Aorta (tissue), 5 donors: ENCODE measurements around the gene MGMT. TPM values are rescaled to one million over a fixed set of nuclear protein-coding genes. Genes with fewer than 3 reads are reported as not detected.
"Not testable (repeated sequence)": the region's sequence is repeated elsewhere in the genome, so short reads cannot be mapped to it uniquely, and the experiment has no call there.

ENCODE experiments used
- ATAC-seq: fragments of 200-7000 bp; cut with Tn5 transposase; one replicate; pipeline ENCODE4 v1.9.1; 2022; ENCODE audit warnings: moderate library complexity; ENCODE audit not compliant: low FRiP score
- DNase-seq, 2 donors: peaks; one replicate each; pipeline ENCODE4 v3.0.0-alpha.2; 2020
- H3K27ac ChIP-seq, 2 donors: one replicate each; pipeline ENCODE4 v1.5.1; 2013; ENCODE audit warnings: low read length in 2 of 2, mild to moderate bottlenecking in 2 of 2, moderate library complexity in 2 of 2, control low read depth in 1 of 2, inconsistent platforms in 1 of 2, low read depth in 1 of 2
- H3K27me3 ChIP-seq, 2 donors: one replicate each; pipeline ENCODE4 v1.6.1; 2013; ENCODE audit warnings: control low read depth in 1 of 2, low read length in 1 of 2, mild to moderate bottlenecking in 1 of 2, moderate library complexity in 1 of 2; ENCODE audit not compliant: insufficient read depth in 2 of 2, control insufficient read depth in 1 of 2
- H3K36me3 ChIP-seq, 2 donors: one replicate each; pipeline ENCODE4 v1.6.1; 2013; ENCODE audit warnings: control low read depth in 1 of 2, low read length in 1 of 2, mild to moderate bottlenecking in 1 of 2; ENCODE audit not compliant: insufficient read depth in 2 of 2, control insufficient read depth in 1 of 2
- H3K4me1 ChIP-seq, 2 donors: one replicate each; pipeline ENCODE4 v1.6.1; 2013; ENCODE audit warnings: low read length in 2 of 2, control low read depth in 1 of 2, mild to moderate bottlenecking in 1 of 2, moderate library complexity in 1 of 2; ENCODE audit not compliant: insufficient read depth in 2 of 2, control insufficient read depth in 1 of 2
- H3K4me3 ChIP-seq, 2 donors: one replicate each; pipeline ENCODE4 v1.5.1; 2013; ENCODE audit warnings: low read length in 2 of 2, control low read depth in 1 of 2, mild to moderate bottlenecking in 1 of 2
- H3K9me3 ChIP-seq: one replicate; pipeline ENCODE4 v1.6.1; 2013; ENCODE audit warnings: mild to moderate bottlenecking, low read length; ENCODE audit not compliant: control insufficient read depth
- WGBS, 2 donors: extraction: QIAGEN DNeasy Blood & Tissue Kit; methylation state at CpG; one replicate each; pipeline ENCODE4 v1.1.7; 2013; 5-methylcytosine and 5-hydroxymethylcytosine counted together
- intact Hi-C, 2 donors: fragments of 100-400 bp; cut with DNase I; formaldehyde crosslinking; loops; one replicate each; pipeline versions ENCODE4 v1.14.2 to v1.15.0; 2022
- polyA plus RNA-seq, 2 donors: library from polyadenylated mRNA; stranded (reverse); fragments of 200-250 nt; gene quantifications; one replicate each; pipeline ENCODE4 v1.2.3, GENCODE V29; 2013
- total RNA-seq, 2 donors: library from RNA; stranded (reverse); fragmentation: NEBNext Ultra II Directional; extraction: Animal tissue kit (Norgen Biotek cat#: 25700); gene quantifications; one replicate each; pipeline ENCODE4 v1.2.1, GENCODE V29; 2021
- donor health status: healthy with polysubstance abuse.
- donor health status: Bipolar disorder and iron deficiency.
- donor health status: DM: no; HTN: no; CAD: no.
- donor health status: DM: no; HTN: no; CAD: no.
- donor health status: DM: yes; HTN: yes; CAD: no.

Gene MGMT
- total and polyA plus RNA-seq, 4 donors = 8.8 to 30.0 (median 14.1) TPM

DNA sequence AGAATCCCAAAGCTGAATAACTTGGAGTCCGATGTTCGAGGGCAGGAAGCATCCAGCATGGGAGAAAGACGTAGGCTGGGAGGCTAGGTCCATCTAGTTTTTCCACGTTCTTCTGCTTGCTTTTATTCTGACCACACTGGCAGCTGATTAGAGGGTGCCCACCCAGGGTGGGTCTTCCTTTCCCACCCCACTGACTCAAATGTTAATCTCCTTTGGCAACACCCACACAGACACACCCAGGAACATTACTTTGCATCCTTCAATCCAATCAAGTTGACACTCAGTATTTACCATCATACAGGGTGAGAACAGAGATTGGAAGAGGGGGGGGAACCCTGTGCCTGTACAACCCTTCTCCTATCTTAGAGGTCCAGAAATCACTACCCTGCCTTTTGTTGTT is 31.3 kb upstream of the MGMT start:
- 89 to 92% methylated on average over 4 of the region's 4 CpGs for WGBS, 2 donors
- intact Hi-C loops, ATAC-seq, H3K4me1 ChIP-seq, H3K27ac ChIP-seq, H3K36me3 ChIP-seq, DNase-seq, H3K4me3 ChIP-seq, H3K9me3 ChIP-seq, H3K27me3 ChIP-seq: not testable (repeated sequence)

DNA sequence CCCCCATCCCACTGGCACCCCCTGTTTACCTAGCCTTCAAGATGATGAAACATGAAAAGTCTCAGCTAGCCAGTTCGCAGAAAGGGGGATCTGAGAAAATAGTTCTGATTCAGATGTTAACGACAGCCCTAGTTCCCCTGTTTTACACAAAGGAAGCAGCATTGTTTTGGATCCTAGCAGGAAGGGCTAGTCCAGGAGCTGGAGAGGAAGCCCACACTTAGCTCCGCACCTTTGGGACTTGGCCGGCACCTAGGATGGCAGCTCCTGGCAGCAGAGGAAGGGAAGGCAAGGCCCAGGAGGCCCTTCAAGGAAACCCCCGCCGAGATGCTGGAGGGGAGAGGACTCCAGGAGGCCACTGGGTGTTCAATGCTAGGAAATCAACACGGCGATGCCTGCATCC is 29.0 kb upstream of the MGMT start:
- WGBS, 2 donors = 77 to 79% methylated on average over 8 of the region's 8 CpGs
- no peaks in the 10 kb centered on the region for H3K4me1 ChIP-seq
- no peaks in the 10 kb centered on the region for H3K9me3 ChIP-seq
- H3K27me3 ChIP-seq = no peaks in the 10 kb centered on the region
- intact Hi-C loops = no loop called here
- ATAC-seq (no peak), DNase-seq (no peak)
- H3K4me3 ChIP-seq = no peak overlapping the region
- H3K27ac ChIP-seq = no peak overlapping the region
- no peaks in the 10 kb centered on the region for H3K36me3 ChIP-seq

GRCh38 chr10:129440247-129440646 is 26.8 kb upstream of the MGMT start:
- no peak for DNase-seq
- H3K9me3 ChIP-seq = no peaks in the 10 kb centered on the region
- ATAC-seq = no peak
- H3K4me3 ChIP-seq = no peak overlapping the region
- intact Hi-C loops = no loop called here
- no peak overlapping the region for H3K27ac ChIP-seq
- no peaks in the 10 kb centered on the region for H3K36me3 ChIP-seq
- 82 to 86% methylated on average over 7 of the region's 7 CpGs for WGBS, 2 donors
- H3K27me3 ChIP-seq = no peaks in the 10 kb centered on the region
- no peaks in the 10 kb centered on the region for H3K4me1 ChIP-seq

- intact Hi-C loops = no loop called here
- Histone ChIP-seq H3K4me1 (no peaks in the 10 kb centered on the region), H3K27ac (no peak overlapping the region), H3K9me3 (no peaks in the 10 kb centered on the region), H3K4me3 (no peak overlapping the region), H3K27me3 (no peaks in the 10 kb centered on the region), H3K36me3 (no peaks in the 10 kb centered on the region)
- WGBS, 2 donors = 86 to 91% methylated on average over 7 of the region's 7 CpGs
- DNase-seq (no peak), ATAC-seq (no peak)
Measured at GRCh38 chr10:129440722-129441316, 26.2 kb upstream of the MGMT start.

GRCh38 chr10:129441372-129442009 is 25.6 kb upstream of the MGMT start:
- Histone ChIP-seq H3K27me3 (no peaks in the 10 kb centered on the region), H3K4me1 (no peaks in the 10 kb centered on the region), H3K27ac (no peak overlapping the region), H3K4me3 (no peak overlapping the region), H3K36me3 (no peaks in the 10 kb centered on the region), H3K9me3 (no peaks in the 10 kb centered on the region)
- 74 to 76% methylated on average over 9 of the region's 9 CpGs for WGBS, 2 donors
- intact Hi-C loops = no loop called here
- no peak for DNase-seq
- no peak for ATAC-seq

DNA sequence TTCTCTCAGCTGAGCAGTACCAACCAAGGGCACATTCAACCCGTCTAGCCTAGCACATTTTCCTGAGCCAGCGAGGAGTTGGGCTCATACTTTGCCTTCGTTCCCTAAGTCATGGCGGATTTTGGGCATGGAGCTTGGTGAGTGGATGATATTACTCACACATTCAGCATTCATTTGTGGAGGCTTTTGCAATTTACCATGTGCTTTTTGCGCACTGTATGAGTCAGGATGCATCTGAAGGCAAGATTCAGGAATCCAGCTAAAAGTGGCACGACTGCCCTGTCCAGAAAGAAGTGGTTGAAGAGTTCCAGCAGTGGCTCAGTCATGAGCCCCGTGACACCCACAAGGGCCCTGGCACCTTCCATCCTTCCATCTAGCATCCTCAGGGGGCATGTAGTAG is 24.2 kb upstream of the MGMT start:
- ATAC-seq (no peak), DNase-seq (no peak)
- WGBS, 2 donors = 81% methylated on average over 7 of the region's 7 CpGs
- Histone ChIP-seq H3K27me3 (no peaks in the 10 kb centered on the region), H3K4me1 (no peaks in the 10 kb centered on the region), H3K4me3 (no peak overlapping the region), H3K9me3 (no peaks in the 10 kb centered on the region), H3K27ac (no peak overlapping the region), H3K36me3 (no peaks in the 10 kb centered on the region)
- intact Hi-C loops = no loop called here

DNA sequence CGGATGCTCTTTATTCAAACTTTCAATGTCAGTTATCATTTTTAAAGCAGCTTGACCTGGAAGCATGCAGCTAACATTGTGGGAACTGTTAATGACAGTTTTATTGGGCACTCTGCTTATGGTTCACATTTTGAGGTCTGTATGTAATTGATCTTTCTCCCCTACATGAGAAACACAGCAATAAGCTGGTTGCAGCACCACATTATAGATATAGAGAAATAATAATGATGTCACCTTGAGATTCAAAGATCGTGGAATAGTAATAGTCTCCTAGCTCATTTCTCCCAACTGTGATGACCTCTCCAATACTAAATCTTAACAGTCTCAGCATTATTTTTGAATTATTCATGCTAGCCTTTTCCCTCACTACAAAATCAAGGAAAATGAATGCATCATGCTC is 22.7 kb upstream of the MGMT start:
- no peaks in the 10 kb centered on the region for H3K9me3 ChIP-seq
- DNase-seq (no peak), ATAC-seq (no peak)
- H3K27me3 ChIP-seq = no peaks in the 10 kb centered on the region
- no peaks in the 10 kb centered on the region for H3K36me3 ChIP-seq
- no peak overlapping the region for H3K4me3 ChIP-seq
- no peaks in the 10 kb centered on the region for H3K4me1 ChIP-seq
- WGBS, 2 donors = 65 to 67% methylated on average over 2 of the region's 2 CpGs
- H3K27ac ChIP-seq = no peak overlapping the region
- intact Hi-C loops = no loop called here

DNA sequence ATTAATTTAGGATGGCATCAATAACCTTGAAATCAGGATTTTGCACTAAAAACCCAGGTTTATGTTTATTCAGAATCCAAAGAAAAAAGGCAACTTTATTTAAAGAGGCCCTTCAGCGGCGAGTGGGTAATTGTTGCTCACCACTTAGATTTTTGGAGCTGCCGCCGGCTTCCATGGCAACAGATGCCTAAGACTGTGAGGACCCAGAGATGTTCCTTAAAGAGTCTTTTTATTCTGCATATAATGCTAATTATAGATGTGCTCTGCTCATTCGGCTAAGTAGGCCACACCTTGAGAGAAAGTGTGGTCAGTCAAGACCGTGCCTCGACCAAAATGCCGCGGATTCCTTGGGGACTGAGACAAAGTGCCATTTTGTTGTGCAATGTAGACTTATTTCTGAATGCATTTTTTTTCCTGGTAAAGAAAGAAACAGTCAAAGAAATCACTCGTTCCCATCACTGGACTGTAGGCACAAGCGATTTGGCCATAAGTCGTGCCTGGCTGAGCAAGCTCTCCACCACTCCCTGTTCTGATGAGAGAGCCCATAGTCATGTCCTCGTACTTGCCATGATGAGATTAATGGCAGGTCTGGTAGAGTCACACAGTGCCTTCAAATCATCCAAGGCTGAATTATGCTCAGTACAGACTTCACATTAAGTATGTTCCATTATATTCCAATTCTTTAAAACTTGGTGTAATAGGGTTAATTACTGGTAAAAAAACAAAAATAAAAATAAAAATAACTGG is 21.4 kb upstream of the MGMT start:
- H3K4me1 ChIP-seq = no peaks in the 10 kb centered on the region
- no peaks in the 10 kb centered on the region for H3K9me3 ChIP-seq
- no peak overlapping the region for H3K27ac ChIP-seq
- H3K27me3 ChIP-seq = no peaks in the 10 kb centered on the region
- ATAC-seq = no peak
- no peaks in the 10 kb centered on the region for H3K36me3 ChIP-seq
- no peak overlapping the region for H3K4me3 ChIP-seq
- intact Hi-C loops = no loop called here
- DNase-seq = no peak
- WGBS, 2 donors = 89 to 90% methylated on average over 13 of the region's 13 CpGs

- ATAC-seq = no peak
Measured at GRCh38 chr10:129446183-129446581, 20.9 kb upstream of the MGMT start.

More at GRCh38 chr10:129446183-129446581, 20.9 kb upstream of the MGMT start:
- no peak for DNase-seq
- Histone ChIP-seq H3K36me3 (no peaks in the 10 kb centered on the region), H3K4me1 (no peaks in the 10 kb centered on the region), H3K27me3 (no peaks in the 10 kb centered on the region), H3K27ac (no peak overlapping the region), H3K4me3 (no peak overlapping the region), H3K9me3 (no peaks in the 10 kb centered on the region)
- intact Hi-C loops = no loop called here
- WGBS, 2 donors = 81% methylated on average over 4 of the region's 4 CpGs
